SU-DHL-6 (cell line): Measurements from ENCODE around the gene TSPAN31.

Source experiments
- CTCF ChIP-seq: fragments of 200-600 bp; sonication (generic); IDR thresholded peaks from one replicate; pipeline ENCODE4 v1.5.1; 2017; ENCODE audit warnings: antibody characterized with exemption, mild to moderate bottlenecking, low read length, moderate library complexity; ENCODE audit not compliant: insufficient read depth, poor library complexity, severe bottlenecking
- EZH2phosphoT487 ChIP-seq: fragments of 200-600 bp; sonication (generic), shearing (Covaris generic); conservative IDR thresholded peaks from 2 replicates; pipeline ENCODE4 v1.6.1; 2018; ENCODE audit warnings: mild to moderate bottlenecking, antibody characterized with exemption, low read length, moderate library complexity, mixed read lengths

GRCh38 chr12:57697076-57697475 is 47.8 kb upstream of the TSPAN31 start:
- TF ChIP-seq CTCF (no peak), EZH2phosphoT487 (no peak)
